ENCODE measurements around the gene KCNMB1. TPM values are rescaled to one million over a fixed set of nuclear protein-coding genes. Genes with fewer than 3 reads are reported as not detected.
A peak's percentile ranks its signal among the peaks of the same experiment; 100 is the strongest.

The KCNMB1 gene
- total and polyA plus RNA-seq, 8 donors = 0.78 to 5.0 (median 1.3) TPM

DNA sequence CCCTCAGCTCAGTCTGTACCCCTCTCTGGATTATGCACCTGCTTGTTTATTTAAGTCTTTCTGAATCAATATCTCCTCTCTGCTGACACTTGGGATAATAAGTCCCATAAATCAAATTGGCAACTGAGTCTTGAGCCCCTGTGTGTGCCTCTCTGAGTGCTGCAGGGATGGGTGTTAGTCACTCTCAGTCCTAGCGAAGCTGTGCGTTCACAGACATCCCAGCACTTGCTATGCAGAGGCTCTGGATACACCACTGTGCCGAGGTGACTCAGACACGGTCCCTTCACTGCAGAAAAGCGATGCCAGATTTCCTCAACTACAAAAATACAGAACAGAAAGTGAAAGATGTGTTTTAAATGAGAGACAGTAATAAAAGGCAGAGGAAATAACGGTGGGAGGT, 4.1 kb upstream of the KCNMB1 start:
- Histone ChIP-seq H3K4me1 (peaks cover 0 to 7% of the 10 kb centered on the region in 2 donors), H3K27me3 (no peaks in the 10 kb centered on the region), H3K9me3 (no peaks in the 10 kb centered on the region), H3K36me3 (no peaks in the 10 kb centered on the region), H3K27ac (peak overlapping the region in 1 of 2 donors; percentile 5), H3K4me3 (no peak overlapping the region)
- intact Hi-C loops (cut with DNase I) = no loop called here
- no peak for DNase-seq
- peak; percentile 54 for ATAC-seq
- TF ChIP-seq, protein P1, sequence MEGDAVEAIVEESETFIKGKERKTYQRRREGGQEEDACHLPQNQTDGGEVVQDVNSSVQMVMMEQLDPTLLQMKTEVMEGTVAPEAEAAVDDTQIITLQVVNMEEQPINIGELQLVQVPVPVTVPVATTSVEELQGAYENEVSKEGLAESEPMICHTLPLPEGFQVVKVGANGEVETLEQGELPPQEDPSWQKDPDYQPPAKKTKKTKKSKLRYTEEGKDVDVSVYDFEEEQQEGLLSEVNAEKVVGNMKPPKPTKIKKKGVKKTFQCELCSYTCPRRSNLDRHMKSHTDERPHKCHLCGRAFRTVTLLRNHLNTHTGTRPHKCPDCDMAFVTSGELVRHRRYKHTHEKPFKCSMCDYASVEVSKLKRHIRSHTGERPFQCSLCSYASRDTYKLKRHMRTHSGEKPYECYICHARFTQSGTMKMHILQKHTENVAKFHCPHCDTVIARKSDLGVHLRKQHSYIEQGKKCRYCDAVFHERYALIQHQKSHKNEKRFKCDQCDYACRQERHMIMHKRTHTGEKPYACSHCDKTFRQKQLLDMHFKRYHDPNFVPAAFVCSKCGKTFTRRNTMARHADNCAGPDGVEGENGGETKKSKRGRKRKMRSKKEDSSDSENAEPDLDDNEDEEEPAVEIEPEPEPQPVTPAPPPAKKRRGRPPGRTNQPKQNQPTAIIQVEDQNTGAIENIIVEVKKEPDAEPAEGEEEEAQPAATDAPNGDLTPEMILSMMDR (IDR thresholded peaks at IDR 0.05) = no peak

DNA sequence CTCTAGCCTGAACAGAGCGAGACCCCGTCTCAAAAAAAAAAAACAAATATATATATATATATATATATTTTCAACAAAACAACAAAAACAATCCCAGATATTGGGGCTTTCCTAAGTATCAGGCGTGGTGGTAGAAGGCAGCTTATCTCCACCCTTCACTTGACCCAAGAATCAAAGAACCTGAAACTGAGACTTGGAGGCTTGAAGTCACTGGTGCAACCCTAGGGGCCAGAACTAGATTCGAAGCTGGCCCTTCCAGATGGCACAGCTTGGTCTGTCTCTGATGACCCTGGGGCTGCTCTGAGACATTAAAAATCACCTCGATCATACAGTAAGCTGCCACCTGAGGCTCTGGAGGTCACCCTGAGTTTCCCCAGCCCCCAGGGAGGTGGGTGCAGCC, 1.3 kb upstream of the KCNMB1 start:
- H3K27ac ChIP-seq = no peak overlapping the region
- no peaks in the 10 kb centered on the region for H3K27me3 ChIP-seq
- H3K9me3 ChIP-seq = no peaks in the 10 kb centered on the region
- intact Hi-C loops (cut with DNase I) = no loop called here
- ATAC-seq (no peak), DNase-seq (no peak)
- no peaks in the 10 kb centered on the region for H3K36me3 ChIP-seq
- no peak overlapping the region for H3K4me3 ChIP-seq
- TF ChIP-seq, protein P1 (IDR thresholded peaks at IDR 0.05) = no peak
- peaks cover 0 to 7% of the 10 kb centered on the region in 2 donors for H3K4me1 ChIP-seq

DNA sequence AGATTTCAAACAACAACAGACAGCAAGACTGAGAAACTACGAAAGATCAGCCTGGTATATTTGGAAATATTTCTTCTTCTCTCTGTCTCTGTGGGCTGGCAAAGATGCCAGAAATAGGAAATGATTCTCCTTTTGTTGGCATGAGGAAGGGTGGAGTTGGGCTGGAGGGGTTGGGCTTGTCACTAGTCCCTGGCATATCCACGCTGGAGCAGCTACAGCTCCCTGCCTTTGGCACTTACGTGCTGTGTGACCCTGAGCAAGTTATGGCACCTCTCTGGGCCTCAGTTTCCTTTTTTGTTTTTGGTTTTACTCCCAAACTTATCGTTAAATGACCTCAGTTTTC, 354 bp upstream of the KCNMB1 start:
- H3K36me3 ChIP-seq = no peaks in the 10 kb centered on the region
- no peak overlapping the region for H3K27ac ChIP-seq
- no peak for DNase-seq
- ATAC-seq = peak; percentile 51
- intact Hi-C loops (cut with DNase I) = no loop called here
- H3K9me3 ChIP-seq = no peaks in the 10 kb centered on the region
- TF ChIP-seq, protein P1 (IDR thresholded peaks at IDR 0.05) = no peak
- H3K4me1 ChIP-seq = peaks cover 0 to 7% of the 10 kb centered on the region in 2 donors
- no peaks in the 10 kb centered on the region for H3K27me3 ChIP-seq
- peak overlapping the region; percentile 13 to 34 for H3K4me3 ChIP-seq

DNA sequence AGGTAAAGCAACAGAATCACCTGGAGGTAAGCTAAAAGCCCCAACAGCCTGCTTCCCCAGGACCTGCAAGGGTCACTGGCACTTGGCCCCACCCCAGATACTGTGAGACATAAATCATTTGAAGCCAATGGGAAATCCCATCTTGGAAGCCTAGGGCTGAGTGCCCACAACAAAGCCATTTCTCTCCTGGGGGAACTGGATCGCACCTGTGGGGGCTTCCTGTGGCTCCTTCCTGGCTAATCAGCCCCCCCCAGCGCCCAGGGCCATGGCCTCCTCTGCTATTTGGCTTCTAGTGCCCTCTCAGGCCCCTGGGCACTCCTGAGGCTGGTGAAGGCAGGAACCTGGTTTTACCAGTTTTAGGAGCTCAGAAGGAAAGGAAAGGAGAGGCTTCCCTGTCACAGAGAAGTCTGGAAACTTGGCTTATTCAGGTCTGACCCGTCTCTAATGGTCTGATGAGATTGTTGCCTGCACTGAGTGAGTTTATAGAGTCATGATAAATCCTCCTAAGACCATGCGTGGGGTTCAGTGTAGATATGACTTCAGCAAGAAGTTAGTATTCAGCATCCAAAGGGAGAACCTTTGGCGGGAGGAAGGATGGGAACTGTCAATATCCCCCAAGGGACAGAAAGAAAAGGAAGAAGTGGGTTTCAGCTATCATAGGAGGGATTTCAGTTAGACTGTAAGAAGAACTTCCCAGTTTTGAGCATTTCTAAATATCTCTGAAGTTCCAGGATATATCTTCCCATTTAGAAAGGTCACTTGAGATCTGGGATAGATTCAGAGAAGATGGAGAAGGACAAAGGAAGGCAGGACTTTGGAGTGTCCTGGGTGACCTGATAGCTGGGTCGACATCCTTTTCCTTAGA, 1.2 kb downstream of the KCNMB1 start:
- Histone ChIP-seq H3K36me3 (peaks cover 0 to 9% of the 10 kb centered on the region in 2 donors), H3K9me3 (no peaks in the 10 kb centered on the region), H3K4me3 (peak overlapping the region in 1 of 2 donors; percentile 34), H3K27ac (no peak overlapping the region), H3K27me3 (no peaks in the 10 kb centered on the region), H3K4me1 (peaks cover 0 to 7% of the 10 kb centered on the region in 2 donors)
- ATAC-seq (no peak), DNase-seq (peak in 1 of 4 donors; percentile 46)
- intact Hi-C loops (cut with DNase I) = no loop called here
- TF ChIP-seq, protein P1 (IDR thresholded peaks at IDR 0.05) = no peak

DNA sequence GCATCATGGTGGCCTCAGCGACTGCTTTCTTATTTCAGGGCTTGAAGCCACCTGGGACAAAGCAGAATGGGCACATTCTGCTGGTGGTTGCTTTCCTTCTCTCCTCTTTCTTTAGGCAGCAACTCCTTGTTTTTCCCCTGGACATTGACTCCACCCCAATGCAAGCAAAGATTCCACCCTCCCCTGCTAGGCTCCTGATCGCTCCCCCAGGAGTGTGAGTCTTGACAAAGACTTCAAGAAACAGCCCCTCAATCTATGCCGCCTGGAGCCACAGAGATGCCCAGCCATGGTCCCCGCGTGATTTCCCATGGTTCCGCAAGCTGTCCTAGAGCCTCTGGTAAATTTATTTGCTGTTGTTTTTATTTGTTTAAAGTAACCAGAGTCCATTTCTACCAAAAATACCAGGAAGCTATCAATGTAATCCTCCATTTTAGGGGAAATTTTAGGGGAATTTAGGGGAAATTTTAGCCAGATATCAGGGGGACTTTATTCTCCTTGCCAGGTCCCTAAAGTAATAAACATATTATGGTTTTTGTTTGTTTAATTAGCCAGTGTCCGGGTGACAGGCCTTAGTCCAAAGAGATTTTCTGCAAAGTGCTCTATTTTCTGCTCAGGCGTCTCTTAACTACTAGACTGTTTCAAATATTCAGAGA, 2.3 kb downstream of the KCNMB1 start:
- no peak overlapping the region for H3K27ac ChIP-seq

More for the DNA sequence above, 2.3 kb downstream of the KCNMB1 start:
- DNase-seq = no peak
- H3K36me3 ChIP-seq = peaks cover 0 to 9% of the 10 kb centered on the region in 2 donors
- H3K4me1 ChIP-seq = peaks cover 0 to 7% of the 10 kb centered on the region in 2 donors
- intact Hi-C loops (cut with DNase I) = no loop called here
- no peaks in the 10 kb centered on the region for H3K9me3 ChIP-seq
- no peak for ATAC-seq
- H3K4me3 ChIP-seq = no peak overlapping the region
- no peaks in the 10 kb centered on the region for H3K27me3 ChIP-seq
- TF ChIP-seq, protein P1 (IDR thresholded peaks at IDR 0.05) = no peak

All from left lung (tissue), 10 donors.